Iris pigment epithelial cell (primary cell): Measurements from ENCODE around the gene MAOB.

ENCODE experiments used
- DNase-seq: peaks from one replicate; pipeline ENCODE4 v3.0.0-alpha.2; 2011; ENCODE audit warnings: low read depth

MAOB gene

DNA sequence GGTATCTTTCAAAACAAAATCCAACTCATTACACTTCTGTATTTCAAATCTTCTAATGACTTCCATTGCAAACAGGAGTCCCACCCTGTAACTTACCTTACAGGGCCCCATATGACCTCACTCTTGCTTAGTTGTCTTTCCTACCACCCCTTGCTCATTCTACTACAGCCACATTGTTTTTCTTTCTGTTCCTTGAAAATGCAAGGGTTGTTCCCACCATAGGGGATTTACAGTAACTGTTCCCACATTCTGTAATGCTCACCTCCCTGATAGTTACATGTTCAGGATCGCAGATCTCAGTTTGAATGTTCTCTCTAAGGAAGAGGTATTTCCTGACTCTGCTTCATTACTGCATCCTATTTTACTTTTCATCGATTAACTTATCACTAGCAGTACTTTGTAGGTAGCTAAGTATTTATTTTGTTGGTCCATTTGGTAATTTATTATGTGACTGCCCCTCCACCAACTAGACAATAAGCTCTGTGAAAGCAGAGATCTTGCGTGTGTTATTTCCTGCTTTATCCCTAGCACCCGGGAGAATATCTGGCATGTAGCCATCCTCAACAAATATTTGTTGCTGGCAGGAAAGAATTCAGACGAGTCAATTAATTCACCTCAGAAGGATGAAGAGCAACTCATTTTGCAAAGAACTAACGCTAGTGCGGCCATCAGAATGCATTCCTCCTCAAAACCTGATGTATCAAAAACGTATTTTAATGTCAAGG, 21.4 kb downstream of the MAOB start:
- DNase-seq: peak; percentile 47

- no peak for DNase-seq
These were observed 28.9 kb downstream of the MAOB start for GRCh38 chrX:43853225-43853828.

DNA sequence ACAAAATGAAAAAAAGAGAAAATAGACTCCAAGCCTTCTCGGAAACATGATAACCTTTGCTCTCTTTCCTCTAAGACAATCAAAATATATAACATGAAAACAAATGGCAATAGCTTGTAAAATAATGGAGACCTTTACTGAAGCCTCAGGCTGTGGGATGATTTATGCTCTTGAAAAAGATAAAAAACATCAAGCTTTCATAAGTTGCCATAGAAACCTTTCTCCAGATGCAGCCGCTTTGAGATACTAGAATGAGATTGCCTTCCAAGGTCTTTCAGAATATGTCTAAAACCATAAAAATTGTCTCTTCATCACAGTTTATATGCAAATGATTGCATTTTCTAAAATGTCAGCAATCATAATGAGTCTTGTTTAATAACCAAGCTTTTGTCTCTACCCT, 31.6 kb downstream of the MAOB start:
- no peak for DNase-seq

- no peak for DNase-seq
These were observed 33.1 kb downstream of the MAOB start for GRCh38 chrX:43849173-43849572.

- DNase-seq: no peak
These were observed 34.9 kb downstream of the MAOB start for GRCh38 chrX:43847352-43847751.

DNA sequence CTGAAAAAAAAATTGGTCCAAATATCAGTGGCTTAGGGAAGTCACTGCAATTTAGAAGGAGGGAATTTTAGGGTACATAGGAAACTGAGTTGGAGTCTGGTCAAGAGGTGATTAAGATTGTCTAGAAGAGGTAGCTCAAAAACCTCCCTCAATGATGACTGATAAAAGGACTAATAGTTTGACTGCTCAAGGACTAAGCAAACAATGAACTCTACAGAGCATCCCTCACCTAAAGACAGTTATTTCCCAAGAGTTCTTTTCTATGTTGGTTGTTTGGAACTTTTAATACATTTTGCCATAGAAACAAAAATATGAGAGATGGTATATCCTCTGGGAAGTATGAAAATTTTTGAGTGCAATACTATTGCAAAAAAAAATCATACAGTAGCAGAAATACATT, 35.7 kb downstream of the MAOB start:
- no peak for DNase-seq

- DNase-seq: no peak
These were observed 36.5 kb downstream of the MAOB start for GRCh38 chrX:43845776-43846175.

- DNase-seq: no peak
These were observed 42.0 kb downstream of the MAOB start for GRCh38 chrX:43840265-43840664.

GRCh38 chrX:43836435-43837184, 45.6 kb downstream of the MAOB start:
- DNase-seq: peak; percentile 29

DNA sequence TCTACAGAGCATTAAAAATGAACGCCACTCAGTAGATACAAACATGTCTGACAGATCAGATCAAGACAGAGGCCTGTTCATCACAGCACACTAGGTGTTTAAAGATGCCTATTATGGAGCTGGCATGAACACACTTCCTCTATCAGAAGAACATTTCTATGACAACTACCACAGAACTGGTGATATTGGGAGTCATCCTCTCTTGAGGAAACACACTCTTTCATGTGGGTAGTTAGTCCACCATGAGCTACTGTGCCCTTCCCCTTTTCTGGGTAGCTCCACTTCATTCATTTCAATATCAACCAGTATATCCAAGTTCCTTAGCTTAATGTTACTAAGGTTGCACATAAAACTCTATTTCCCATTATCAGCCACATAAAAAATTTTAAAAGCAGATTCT, 46.7 kb downstream of the MAOB start:
- no peak for DNase-seq

- no peak for DNase-seq
These were observed 54.5 kb downstream of the MAOB start for GRCh38 chrX:43827791-43828190.

- DNase-seq: peak; percentile 32
These were observed 60.2 kb downstream of the MAOB start for GRCh38 chrX:43822014-43822413.

DNA sequence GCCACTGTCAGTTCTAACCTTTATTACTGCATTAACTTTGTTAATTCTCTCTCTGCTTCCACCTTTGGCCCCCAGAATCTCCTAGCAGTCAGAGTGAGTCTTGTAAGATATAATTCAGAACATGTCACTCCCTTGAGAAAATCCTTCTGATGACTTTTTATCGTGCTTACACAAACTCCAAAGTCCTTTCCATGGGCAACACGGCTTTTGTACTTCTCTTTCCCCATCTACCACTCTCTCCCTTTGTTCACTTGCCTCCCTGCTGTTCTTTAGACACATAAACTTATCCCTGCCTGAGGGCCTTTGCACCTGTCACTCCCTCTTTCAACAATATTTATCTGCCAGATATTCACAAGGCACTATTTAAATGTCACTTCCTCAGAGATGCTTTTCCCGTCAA, 64.8 kb downstream of the MAOB start:
- DNase-seq: no peak

DNA sequence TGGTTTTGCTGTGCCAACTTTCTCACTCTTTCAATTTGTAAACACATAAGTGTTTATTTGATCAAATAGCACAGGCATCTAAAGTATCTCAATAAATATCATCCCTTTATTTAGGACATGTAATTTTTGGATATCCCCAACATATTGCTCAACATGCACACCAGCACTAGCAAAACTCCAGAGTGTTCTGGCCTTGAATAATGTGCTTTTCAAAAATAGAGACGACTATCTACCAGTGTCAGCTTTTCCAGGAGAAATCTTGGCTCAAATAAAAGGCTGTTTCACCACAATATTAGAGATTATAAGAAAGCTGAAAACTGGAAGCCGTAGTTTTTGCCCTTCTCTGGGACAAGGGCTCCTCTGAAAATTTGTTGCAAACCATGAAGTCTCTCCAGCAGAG, 67.0 kb downstream of the MAOB start:
- no peak for DNase-seq

- DNase-seq: peak; percentile 11
These were observed 68.4 kb downstream of the MAOB start for GRCh38 chrX:43813898-43814297.

GRCh38 chrX:43813319-43813718, 68.9 kb downstream of the MAOB start:
- no peak for DNase-seq

DNA sequence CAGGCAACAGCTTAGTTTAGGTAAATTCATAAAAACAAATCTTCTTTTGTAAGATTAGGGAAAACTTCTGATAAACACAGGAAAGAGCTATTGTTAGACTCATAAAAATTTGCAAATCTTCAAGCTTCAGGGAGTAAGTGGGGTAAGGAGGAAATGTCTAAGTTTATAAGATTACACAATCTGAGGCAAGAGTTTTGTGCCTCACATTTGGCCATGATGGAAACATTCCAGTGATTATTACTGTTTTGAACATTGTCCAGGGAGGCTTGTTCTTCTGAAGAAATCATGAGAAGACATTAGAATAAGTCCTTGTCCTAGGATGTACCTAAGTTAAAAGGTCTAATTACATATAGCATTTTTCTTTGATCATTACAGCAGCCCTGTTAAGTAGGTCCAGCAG, 72.8 kb downstream of the MAOB start:
- peak; percentile 59 for DNase-seq

GRCh38 chrX:43808231-43808630, 74.0 kb downstream of the MAOB start:
- DNase-seq: no peak

DNA sequence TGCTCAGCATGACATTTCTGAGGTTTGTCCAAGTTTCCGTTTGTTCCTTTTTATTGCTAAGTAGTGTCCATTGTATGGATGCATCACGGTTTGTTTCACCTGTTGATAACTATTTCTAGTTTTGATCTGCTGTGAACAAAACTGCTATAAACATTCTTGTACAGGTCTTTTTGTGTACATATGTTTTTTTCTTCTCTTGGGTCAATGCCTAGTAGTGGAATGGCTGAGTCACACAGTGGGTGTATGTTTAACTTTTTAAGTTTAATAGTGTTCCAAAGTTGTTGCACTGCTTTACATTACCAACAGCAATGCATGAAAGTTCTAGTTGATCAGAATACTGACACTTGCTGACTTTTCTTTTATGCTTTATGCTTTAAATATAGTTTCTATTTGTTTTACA, 76.7 kb downstream of the MAOB start:
- DNase-seq: peak; percentile 13

- DNase-seq: no peak
These were observed 78.2 kb downstream of the MAOB start for GRCh38 chrX:43804021-43804420.

- DNase-seq: no peak
These were observed 96.2 kb downstream of the MAOB start for GRCh38 chrX:43785930-43786591.

DNA sequence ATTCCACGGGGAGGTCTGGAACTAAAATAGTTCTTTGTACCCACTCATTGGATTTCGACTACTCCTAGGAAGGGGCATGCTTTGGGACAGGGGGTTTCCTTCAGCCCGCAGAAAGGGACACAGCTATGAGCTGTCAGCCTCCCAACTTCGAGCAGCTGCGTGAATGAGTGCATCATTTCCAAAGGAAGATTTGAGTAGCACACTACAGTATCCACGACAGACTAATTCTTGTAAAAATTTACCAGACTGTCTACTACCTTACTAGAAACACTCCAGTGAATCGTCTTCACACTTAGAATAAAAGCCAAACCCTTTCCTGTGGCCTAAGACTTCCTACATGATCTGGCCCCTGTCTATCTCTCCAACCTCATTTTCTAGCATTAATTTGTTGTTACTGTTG, 124.2 kb downstream of the MAOB start:
- DNase-seq: no peak

- DNase-seq: no peak
These were observed 126.2 kb downstream of the MAOB start for GRCh38 chrX:43756076-43756475.
